DND-41 (cell line): ENCODE data around the gene SLC16A6.
A peak's percentile ranks its signal among the peaks of the same experiment; 100 is the strongest.
"Not testable (repeated sequence)": the region's sequence is repeated elsewhere in the genome, so short reads cannot be mapped to it uniquely, and the experiment has no call there.

ENCODE experiments used
- ATAC-seq: fragments of 200-7000 bp; cut with Tn5 transposase; 3 replicates; pipeline ENCODE4 v1.9.1; 2021; ENCODE audit warnings: low read depth; ENCODE audit not compliant: insufficient read depth
- DNase-seq: peaks from one replicate; pipeline ENCODE4 v3.0.0-alpha.2; 2020
- H2AFZ ChIP-seq: 2 replicates; pipeline ENCODE4 v1.6.0; 2012; ENCODE audit warnings: low read depth, low read length
- H3K27ac ChIP-seq: 2 replicates; pipeline ENCODE4 v1.5.1; 2012; ENCODE audit warnings: low read length, inconsistent platforms
- H3K27me3 ChIP-seq: fragments of 200-600 bp; sonication (generic); 2 replicates; pipeline ENCODE4 v1.6.0; 2012; ENCODE audit warnings: low read length, mild to moderate bottlenecking, inconsistent platforms; ENCODE audit not compliant: insufficient read depth, poor library complexity
- H3K36me3 ChIP-seq: 2 replicates; pipeline ENCODE4 v1.5.1; 2012; ENCODE audit warnings: low read length, inconsistent platforms; ENCODE audit not compliant: insufficient read depth
- H3K4me1 ChIP-seq: 2 replicates; pipeline ENCODE4 v1.5.1; 2012; ENCODE audit warnings: mild to moderate bottlenecking, low read length; ENCODE audit not compliant: insufficient read depth
- H3K4me2 ChIP-seq: 2 replicates; pipeline ENCODE4 v1.6.0; 2012; ENCODE audit warnings: mild to moderate bottlenecking, moderate library complexity, low read length, inconsistent platforms; ENCODE audit not compliant: insufficient read depth
- H3K4me3 ChIP-seq, 2 experiments: fragments of 200-600 bp in 1 of 2; shearing (Covaris generic) in 1 of 2; 2 replicates each; pipeline ENCODE4 v1.5.1; 2012 to 2016; ENCODE audit warnings: inconsistent platforms in 2 of 2, low read length in 2 of 2, mild to moderate bottlenecking in 2 of 2, low read depth in 1 of 2, moderate library complexity in 1 of 2
- H3K79me2 ChIP-seq: 2 replicates; pipeline ENCODE4 v1.6.0; 2012; ENCODE audit warnings: low read length, inconsistent platforms; ENCODE audit not compliant: insufficient read depth
- H3K9ac ChIP-seq: 2 replicates; pipeline ENCODE4 v1.6.0; 2012; ENCODE audit warnings: low read depth, mild to moderate bottlenecking, inconsistent platforms, low read length, moderate library complexity
- H3K9me3 ChIP-seq: 2 replicates; pipeline ENCODE4 v1.5.1; 2012; ENCODE audit warnings: low read length, moderate library complexity, mild to moderate bottlenecking, inconsistent platforms; ENCODE audit not compliant: insufficient read depth, severe bottlenecking
- H4K20me1 ChIP-seq: 2 replicates; pipeline ENCODE4 v1.6.0; 2012; ENCODE audit warnings: low read length; ENCODE audit not compliant: insufficient read depth
- EZH2 ChIP-seq: IDR thresholded peaks from 3 replicates; pipeline ENCODE4 v1.6.1; 2012; ENCODE audit warnings: borderline replicate concordance, low read depth, mild to moderate bottlenecking, moderate library complexity, low read length, inconsistent platforms; ENCODE audit not compliant: severe bottlenecking
- TF ChIP-seq, protein P1 (sequence below): IDR thresholded peaks from 2 replicates; pipeline ENCODE4 v1.5.1; 2012; ENCODE audit warnings: borderline replicate concordance, low read length, moderate library complexity, mild to moderate bottlenecking; ENCODE audit not compliant: poor library complexity, severe bottlenecking; ENCODE audit errors: extremely low read depth

Gene SLC16A6, protein sequence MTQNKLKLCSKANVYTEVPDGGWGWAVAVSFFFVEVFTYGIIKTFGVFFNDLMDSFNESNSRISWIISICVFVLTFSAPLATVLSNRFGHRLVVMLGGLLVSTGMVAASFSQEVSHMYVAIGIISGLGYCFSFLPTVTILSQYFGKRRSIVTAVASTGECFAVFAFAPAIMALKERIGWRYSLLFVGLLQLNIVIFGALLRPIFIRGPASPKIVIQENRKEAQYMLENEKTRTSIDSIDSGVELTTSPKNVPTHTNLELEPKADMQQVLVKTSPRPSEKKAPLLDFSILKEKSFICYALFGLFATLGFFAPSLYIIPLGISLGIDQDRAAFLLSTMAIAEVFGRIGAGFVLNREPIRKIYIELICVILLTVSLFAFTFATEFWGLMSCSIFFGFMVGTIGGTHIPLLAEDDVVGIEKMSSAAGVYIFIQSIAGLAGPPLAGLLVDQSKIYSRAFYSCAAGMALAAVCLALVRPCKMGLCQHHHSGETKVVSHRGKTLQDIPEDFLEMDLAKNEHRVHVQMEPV

DNA sequence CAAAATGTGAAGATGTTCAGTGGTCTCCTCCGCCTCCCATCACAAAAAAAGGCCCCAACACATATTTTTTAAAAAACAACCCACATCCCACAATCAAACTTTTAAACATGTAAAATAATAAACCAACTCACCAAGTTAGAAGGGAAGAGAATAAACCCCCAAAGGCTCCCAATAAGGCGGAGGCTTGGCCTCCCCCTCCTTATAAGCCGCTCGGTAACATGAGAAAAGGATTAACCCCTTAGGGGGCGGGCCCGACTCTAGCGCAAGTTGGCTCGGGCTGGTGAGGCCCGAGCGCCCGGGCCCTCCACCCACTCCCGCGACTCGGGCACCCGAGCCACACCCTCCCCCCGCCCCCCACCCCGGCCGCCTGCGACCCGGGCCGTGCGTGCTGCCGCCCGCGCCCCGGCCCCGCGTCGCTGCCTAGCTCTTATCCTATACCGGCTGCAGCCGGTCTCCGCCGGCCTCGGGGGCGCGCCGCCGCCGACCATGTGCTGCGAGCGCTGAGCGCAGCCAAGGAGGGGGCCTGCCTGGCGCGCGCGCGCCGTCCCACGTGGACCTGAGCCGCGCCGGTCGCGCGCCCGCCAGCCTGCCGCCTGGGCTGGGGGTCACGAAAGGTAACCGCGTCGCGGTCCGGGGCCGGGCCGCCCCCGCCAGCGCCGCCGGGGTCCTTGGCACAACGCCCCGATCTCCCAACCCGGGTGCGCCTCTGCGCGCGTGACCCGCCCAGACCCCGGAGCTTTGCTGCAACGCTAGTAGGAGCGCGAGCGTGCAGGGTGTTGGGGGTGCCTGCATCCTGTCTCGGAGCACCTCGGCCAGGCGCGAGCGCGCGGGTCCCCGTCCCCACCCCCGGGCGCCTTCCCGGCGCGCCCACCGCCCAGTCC lies at the start of gene SLC16A6, which contains the start of gene ARSG:
Gene SLC16A6, minus strand, starts transcription at position 173 of the 881 bp plus-strand sequence. CDS start 12,807 bp downstream, outside the sequence.
Gene ARSG, plus strand, starts transcription at position 541 of the 881 bp plus-strand sequence. CDS start 15,999 bp downstream, outside the sequence.
- Histone ChIP-seq H3K27ac (peak within 1 kb of the TSS; percentile 93), H3K79me2 (peaks cover 50% of the 10 kb centered on the region), H4K20me1 (no peaks in the 10 kb centered on the region), H3K4me3 (peak within 1 kb of the TSS; percentile 49 to 67), H3K36me3 (no peaks in the 10 kb centered on the region), H3K9me3 (no peaks in the 10 kb centered on the region), H3K9ac (peak within 1 kb of the TSS; percentile 89), H3K27me3 (no peaks in the 10 kb centered on the region), H2AFZ (peak within 1 kb of the TSS; percentile 83), H3K4me2 (peak within 1 kb of the TSS; percentile 81), H3K4me1 (peaks cover 61% of the 10 kb centered on the region)
- ATAC-seq (peak; percentile 54), DNase-seq (peak; percentile 88)
- TF ChIP-seq, protein P1, sequence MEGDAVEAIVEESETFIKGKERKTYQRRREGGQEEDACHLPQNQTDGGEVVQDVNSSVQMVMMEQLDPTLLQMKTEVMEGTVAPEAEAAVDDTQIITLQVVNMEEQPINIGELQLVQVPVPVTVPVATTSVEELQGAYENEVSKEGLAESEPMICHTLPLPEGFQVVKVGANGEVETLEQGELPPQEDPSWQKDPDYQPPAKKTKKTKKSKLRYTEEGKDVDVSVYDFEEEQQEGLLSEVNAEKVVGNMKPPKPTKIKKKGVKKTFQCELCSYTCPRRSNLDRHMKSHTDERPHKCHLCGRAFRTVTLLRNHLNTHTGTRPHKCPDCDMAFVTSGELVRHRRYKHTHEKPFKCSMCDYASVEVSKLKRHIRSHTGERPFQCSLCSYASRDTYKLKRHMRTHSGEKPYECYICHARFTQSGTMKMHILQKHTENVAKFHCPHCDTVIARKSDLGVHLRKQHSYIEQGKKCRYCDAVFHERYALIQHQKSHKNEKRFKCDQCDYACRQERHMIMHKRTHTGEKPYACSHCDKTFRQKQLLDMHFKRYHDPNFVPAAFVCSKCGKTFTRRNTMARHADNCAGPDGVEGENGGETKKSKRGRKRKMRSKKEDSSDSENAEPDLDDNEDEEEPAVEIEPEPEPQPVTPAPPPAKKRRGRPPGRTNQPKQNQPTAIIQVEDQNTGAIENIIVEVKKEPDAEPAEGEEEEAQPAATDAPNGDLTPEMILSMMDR = no peak
- TF ChIP-seq EZH2 = no peak

DNA sequence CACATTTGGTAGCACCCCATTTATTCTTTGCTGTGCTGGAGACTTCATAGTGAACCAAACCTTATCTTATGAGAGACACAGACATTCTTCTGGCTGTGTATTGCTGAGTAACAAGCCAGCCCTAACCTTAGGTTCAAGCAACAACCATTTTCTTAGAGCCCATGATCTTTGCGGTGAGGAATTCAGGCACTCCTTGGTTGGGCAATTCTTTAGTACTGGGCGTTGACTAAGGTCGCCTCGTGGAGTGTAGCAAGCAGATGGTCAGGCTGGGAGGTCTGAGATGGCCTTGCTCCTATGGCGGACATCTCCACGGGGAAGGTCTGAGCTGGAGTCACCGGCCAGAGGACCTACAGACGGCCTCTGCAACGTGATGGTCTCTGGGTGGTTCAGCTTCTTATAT lies 43.5 kb upstream of the SLC16A6 start:
- no peaks in the 10 kb centered on the region for H3K27me3 ChIP-seq
- no peak for TF ChIP-seq EZH2
- TF ChIP-seq, protein P1 = no peak
- H3K4me1 ChIP-seq = peaks cover 2% of the 10 kb centered on the region; the same call in 1 of the 2 replicates
- no peak overlapping the region for H2AFZ ChIP-seq
- H3K27ac ChIP-seq = no peak overlapping the region
- no peak overlapping the region for H3K9ac ChIP-seq
- H3K36me3 ChIP-seq = no peaks in the 10 kb centered on the region
- DNase-seq (no peak), ATAC-seq (no peak)
- no peaks in the 10 kb centered on the region for H4K20me1 ChIP-seq
- no peak overlapping the region for H3K4me2 ChIP-seq
- H3K9me3 ChIP-seq = peaks cover 8% of the 10 kb centered on the region
- no peak overlapping the region for H3K4me3 ChIP-seq
- no peaks in the 10 kb centered on the region for H3K79me2 ChIP-seq

DNA sequence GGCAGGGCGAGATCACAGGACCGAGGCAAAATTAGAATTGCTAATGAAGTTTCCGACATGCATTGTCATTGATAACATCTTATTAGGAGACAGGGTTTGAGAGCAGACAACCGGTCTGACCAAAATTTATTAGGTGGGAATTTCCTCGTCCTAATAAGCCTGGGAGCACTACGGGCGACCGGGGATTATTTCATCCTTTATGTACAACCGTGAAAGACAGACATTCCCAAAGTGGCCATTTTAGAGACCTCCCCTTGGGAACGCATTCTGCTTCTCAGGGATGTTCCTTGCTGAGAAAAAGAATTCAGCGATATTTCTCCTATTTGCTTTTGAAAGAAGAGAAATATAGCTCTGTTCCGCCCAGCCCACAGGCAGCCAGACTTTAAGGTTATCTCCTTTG lies 41.0 kb upstream of the SLC16A6 start:
- not testable (repeated sequence) for H3K4me1 ChIP-seq, H3K27ac ChIP-seq, H3K27me3 ChIP-seq, H3K4me3 ChIP-seq, H3K79me2 ChIP-seq, ATAC-seq, H3K36me3 ChIP-seq, H4K20me1 ChIP-seq, H2AFZ ChIP-seq, H3K9me3 ChIP-seq, H3K4me2 ChIP-seq, H3K9ac ChIP-seq
- DNase-seq = peak; percentile 47
